ENCODE data around the gene MGAT3. TPM values are rescaled to one million over a fixed set of nuclear protein-coding genes. Genes with fewer than 3 reads are reported as not detected.

The MGAT3 gene
- total and polyA plus RNA-seq, 2 experiments from 2014 or later = 7.0 to 20.0 TPM

DNA sequence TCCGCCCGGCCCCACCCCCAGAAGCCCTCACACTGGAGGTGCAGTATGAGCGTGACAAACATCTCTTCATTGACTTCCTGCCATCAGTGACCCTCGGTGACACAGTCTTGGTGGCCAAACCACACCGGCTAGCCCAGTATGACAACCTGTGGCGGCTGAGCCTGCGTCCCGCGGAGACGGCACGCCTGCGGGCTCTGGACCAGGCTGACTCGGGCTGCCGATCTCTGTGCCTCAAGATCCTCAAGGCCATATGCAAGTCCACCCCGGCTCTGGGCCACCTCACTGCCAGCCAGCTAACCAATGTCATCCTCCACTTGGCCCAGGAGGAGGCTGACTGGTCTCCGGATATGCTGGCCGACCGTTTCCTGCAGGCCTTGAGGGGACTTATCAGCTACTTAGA is 57.0 kb downstream of the MGAT3 start:
- H3K79me2 ChIP-seq = peaks cover 67% of the 10 kb centered on the region
- peaks cover 8% of the 10 kb centered on the region for H3K4me1 ChIP-seq (ENCODE audit: insufficient read depth)
- no peak overlapping the region for H3K27ac ChIP-seq
- H3K4me3 ChIP-seq = no peak overlapping the region
- no peaks in the 10 kb centered on the region for H3K9me3 ChIP-seq (ENCODE audit: low read depth)
- no peak for TF ChIP-seq EZH2 (IDR thresholded peaks at IDR 0.05; ENCODE audit: borderline replicate concordance)
- TF ChIP-seq EZH2phosphoT487 (IDR thresholded peaks at IDR 0.05; ENCODE audit: low read depth, severe bottlenecking, unreplicated experiment) = no peak
- TF ChIP-seq, protein P1, sequence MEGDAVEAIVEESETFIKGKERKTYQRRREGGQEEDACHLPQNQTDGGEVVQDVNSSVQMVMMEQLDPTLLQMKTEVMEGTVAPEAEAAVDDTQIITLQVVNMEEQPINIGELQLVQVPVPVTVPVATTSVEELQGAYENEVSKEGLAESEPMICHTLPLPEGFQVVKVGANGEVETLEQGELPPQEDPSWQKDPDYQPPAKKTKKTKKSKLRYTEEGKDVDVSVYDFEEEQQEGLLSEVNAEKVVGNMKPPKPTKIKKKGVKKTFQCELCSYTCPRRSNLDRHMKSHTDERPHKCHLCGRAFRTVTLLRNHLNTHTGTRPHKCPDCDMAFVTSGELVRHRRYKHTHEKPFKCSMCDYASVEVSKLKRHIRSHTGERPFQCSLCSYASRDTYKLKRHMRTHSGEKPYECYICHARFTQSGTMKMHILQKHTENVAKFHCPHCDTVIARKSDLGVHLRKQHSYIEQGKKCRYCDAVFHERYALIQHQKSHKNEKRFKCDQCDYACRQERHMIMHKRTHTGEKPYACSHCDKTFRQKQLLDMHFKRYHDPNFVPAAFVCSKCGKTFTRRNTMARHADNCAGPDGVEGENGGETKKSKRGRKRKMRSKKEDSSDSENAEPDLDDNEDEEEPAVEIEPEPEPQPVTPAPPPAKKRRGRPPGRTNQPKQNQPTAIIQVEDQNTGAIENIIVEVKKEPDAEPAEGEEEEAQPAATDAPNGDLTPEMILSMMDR (IDR thresholded peaks at IDR 0.05; ENCODE audit: poor library complexity) = no peak
- 97% methylated on average over 18 of the region's 18 CpGs for WGBS (ENCODE audit: low lambda C conversion rate, missing lambda C conversion rate)
- H3K36me3 ChIP-seq (replicated peaks; ENCODE audit: insufficient read depth, low read depth) = no peaks in the 10 kb centered on the region
- peaks cover 16% of the 10 kb centered on the region for H4K20me1 ChIP-seq (ENCODE audit: insufficient read depth, poor library complexity, severe bottlenecking)
- no peak overlapping the region for H2AFZ ChIP-seq
- no peak for DNase-seq (ENCODE audit: low spot score)
- no peaks in the 10 kb centered on the region for H3K27me3 ChIP-seq
- H3K4me2 ChIP-seq = no peak overlapping the region
- no peaks in the 10 kb centered on the region for H3K9me2 ChIP-seq (replicated peaks; ENCODE audit: insufficient read depth)

GRCh38 chr22:39514373-39514973 is 57.7 kb downstream of the MGAT3 start:
- H3K4me3 ChIP-seq = no peak overlapping the region
- no peaks in the 10 kb centered on the region for H3K9me3 ChIP-seq (ENCODE audit: low read depth)
- no peak for TF ChIP-seq EZH2phosphoT487 (IDR thresholded peaks at IDR 0.05; ENCODE audit: low read depth, severe bottlenecking, unreplicated experiment)
- TF ChIP-seq, protein P1 (IDR thresholded peaks at IDR 0.05; ENCODE audit: poor library complexity) = peak; percentile 70
- peaks cover 11% of the 10 kb centered on the region for H3K4me1 ChIP-seq (ENCODE audit: insufficient read depth)
- peaks cover 62% of the 10 kb centered on the region for H3K79me2 ChIP-seq
- 64% methylated on average over 8 of the region's 8 CpGs for WGBS (ENCODE audit: low lambda C conversion rate, missing lambda C conversion rate)
- H4K20me1 ChIP-seq (ENCODE audit: insufficient read depth, poor library complexity, severe bottlenecking) = peaks cover 13% of the 10 kb centered on the region
- H3K27me3 ChIP-seq = no peaks in the 10 kb centered on the region
- no peak overlapping the region for H2AFZ ChIP-seq
- no peak overlapping the region for H3K4me2 ChIP-seq
- DNase-seq (ENCODE audit: low spot score) = peak; percentile 62
- no peak overlapping the region for H3K27ac ChIP-seq
- no peaks in the 10 kb centered on the region for H3K9me2 ChIP-seq (replicated peaks; ENCODE audit: insufficient read depth)
- H3K36me3 ChIP-seq (replicated peaks; ENCODE audit: insufficient read depth, low read depth) = no peaks in the 10 kb centered on the region

DNA sequence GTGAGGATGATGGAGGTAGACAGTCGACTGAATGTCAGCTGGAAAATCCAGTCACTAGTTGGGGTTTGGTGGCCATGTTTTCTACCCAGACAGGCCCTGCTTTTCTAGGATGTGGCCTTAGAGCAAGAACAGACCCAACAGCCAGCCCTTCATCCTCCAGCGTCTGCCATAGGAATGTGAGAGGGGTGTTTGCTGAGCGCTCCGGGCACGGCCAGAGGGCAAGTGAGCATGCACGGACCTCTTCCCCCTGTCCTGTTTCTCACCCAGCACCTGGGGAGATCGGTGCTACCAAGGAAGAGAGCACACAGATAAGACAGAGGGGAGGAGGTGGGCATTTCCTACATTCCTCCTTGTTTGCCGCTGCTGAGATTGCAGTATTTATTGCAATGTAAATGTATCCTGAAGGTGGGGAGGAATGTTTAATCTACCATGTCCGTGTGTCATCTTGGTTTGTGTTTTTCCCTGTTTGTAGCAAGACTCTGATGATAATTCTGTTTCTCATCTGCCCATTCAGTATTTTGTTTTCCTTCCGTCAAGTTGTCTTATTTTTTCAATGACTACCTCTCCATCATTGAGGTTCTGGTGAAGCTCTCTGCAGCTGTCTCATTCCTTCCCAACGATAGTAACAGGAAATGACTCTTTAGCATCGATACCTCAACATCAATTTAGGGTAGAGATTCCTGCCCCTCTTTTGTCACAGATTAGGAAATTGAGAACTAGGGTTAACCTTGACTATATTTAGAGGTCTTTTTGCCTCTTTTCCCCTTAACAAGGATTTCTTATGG is 58.6 kb downstream of the MGAT3 start:
- TF ChIP-seq, protein P1 (IDR thresholded peaks at IDR 0.05; ENCODE audit: poor library complexity) = no peak
- no peak for TF ChIP-seq EZH2phosphoT487 (IDR thresholded peaks at IDR 0.05; ENCODE audit: low read depth, severe bottlenecking, unreplicated experiment)

More for the DNA sequence above, 58.6 kb downstream of the MGAT3 start:
- no peaks in the 10 kb centered on the region for H3K27me3 ChIP-seq
- H3K36me3 ChIP-seq (replicated peaks; ENCODE audit: insufficient read depth, low read depth) = no peaks in the 10 kb centered on the region
- peaks cover 6% of the 10 kb centered on the region for H4K20me1 ChIP-seq (ENCODE audit: insufficient read depth, poor library complexity, severe bottlenecking)
- no peak overlapping the region for H3K27ac ChIP-seq
- DNase-seq (ENCODE audit: low spot score) = no peak
- H3K4me1 ChIP-seq (ENCODE audit: insufficient read depth) = peaks cover 11% of the 10 kb centered on the region
- H3K4me2 ChIP-seq = no peak overlapping the region
- no peaks in the 10 kb centered on the region for H3K9me2 ChIP-seq (replicated peaks; ENCODE audit: insufficient read depth)
- H3K79me2 ChIP-seq = peaks cover 53% of the 10 kb centered on the region
- WGBS (ENCODE audit: low lambda C conversion rate, missing lambda C conversion rate) = 95% methylated on average over 12 of the region's 12 CpGs
- H3K4me3 ChIP-seq = no peak overlapping the region
- H2AFZ ChIP-seq = no peak overlapping the region
- H3K9me3 ChIP-seq (ENCODE audit: low read depth) = no peaks in the 10 kb centered on the region
